Measurements from ENCODE around the gene FARS2. TPM values are rescaled to one million over a fixed set of nuclear protein-coding genes. Genes with fewer than 3 reads are reported as not detected.

FARS2 gene
- polyA plus RNA-seq, 4 donors: 13.9 to 21.7 (median 19.6) TPM

DNA sequence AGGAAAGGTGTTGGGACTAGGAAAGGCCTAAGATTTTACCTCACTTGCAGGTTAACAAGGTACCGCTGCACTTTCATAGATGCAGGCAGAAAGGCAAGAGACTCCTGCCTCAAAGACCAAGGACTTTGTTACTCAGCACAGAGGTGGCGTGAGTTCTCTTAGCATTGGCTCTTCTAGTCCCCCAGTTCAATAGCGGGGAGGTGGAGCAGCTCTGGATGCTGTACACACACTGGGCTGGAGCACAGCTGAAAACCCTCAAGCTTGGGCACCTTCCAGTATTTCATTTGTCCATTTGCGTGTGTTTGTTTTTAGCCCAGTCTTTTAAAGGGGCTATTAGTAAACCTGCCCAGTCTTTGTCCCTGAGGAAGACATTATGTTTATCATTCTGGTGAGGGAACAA lies 345.2 kb downstream of the FARS2 start:
- DNase-seq (ENCODE audit: low read depth in 4 of 4, low spot score in 3 of 4): no peak

DNA sequence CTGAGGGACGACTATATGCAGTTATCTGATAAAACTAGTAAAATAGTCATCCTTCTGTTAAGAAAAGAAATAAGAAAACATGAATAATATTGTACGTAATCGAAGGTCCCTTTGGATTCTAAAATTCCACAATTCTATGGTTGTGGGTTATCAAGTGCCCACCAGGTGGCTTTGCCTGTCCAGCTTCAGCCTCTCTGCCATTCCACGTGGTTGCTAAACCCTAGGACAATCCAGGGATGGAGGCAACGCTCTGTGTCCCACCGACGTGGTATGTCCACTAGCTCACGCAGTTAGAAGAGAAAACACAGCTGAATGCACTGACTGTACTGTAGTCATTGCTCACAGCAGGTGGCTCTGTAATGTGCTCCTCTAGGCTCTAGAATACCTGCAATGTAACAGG lies 349.3 kb downstream of the FARS2 start:
- no peak for DNase-seq (ENCODE audit: low read depth in 4 of 4, low spot score in 3 of 4)

DNA sequence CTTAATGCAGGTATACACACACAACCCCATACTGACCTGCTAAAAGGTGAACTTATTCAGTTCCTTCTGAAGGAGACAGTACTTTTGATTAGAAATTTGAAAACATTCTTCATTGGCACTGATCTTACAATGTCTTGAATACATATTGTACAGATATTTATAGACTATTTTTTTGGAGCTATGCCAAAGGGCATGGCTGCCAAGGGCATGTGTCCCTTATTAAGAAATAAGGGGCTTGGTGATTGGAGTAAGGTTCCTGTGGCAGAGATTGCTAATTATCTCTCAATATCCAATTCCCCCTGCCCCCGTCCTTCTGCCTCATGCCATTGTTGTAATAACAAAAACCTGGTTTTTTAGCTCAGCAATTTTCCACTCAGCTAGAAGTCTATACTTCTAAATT lies 355.9 kb downstream of the FARS2 start:
- no peak for DNase-seq (ENCODE audit: low read depth in 4 of 4, low spot score in 3 of 4)

DNA sequence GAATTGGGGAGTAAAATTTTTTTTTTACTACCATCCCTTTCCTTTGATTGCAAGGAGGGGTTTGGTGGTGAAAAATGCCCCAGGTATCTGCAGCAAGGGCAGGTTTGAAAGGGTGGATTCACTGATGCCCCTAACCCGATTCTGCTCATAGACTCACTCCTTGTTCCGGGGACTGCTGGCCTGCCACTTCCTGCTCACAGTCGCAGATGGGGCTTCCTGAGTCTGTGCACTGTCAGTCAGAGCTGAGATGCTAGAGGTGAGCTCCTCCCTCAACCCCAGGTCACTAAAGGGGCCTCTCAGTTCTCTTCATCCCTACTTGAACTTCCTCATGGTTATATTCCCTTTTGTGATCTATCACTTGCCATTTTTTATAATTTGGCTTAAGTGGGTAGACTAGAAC lies 357.9 kb downstream of the FARS2 start:
- DNase-seq (ENCODE audit: low read depth in 4 of 4, low spot score in 3 of 4): no peak

DNA sequence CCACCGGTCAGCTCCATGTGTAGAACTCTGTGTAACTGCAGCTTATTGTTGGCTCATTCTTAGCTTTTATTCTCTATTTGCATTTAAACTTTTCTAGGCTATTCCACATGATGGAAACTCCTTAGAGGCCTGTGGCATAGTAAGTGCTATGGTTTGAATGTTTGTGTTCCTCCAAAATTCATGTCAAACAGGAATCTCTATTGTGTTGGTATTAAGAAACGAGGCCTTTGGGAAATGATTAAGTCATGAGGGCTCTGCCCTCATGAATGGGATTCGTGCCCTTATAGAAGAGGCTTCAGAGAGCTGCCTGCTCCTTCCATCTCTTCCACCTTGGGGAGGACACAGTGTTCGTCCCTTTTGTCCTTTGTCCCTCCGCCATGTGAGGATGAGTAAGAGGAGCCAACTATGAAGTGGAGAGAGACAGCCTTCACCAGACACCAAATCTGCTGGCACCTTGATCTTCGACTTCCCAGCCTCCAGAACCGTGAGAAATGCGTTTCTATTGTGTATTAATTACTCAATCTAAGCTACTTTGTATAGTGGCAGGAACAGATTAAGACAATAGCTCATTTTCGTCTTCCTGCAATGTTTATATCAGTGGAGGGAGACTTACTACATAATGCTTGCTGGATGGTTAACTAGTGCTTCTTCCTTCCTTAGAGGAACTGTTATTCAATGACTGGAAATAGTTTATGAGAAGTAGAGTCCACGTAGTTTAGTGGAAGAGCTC lies 361.1 kb downstream of the FARS2 start:
- DNase-seq (ENCODE audit: low read depth in 4 of 4, low spot score in 3 of 4): no peak

DNA sequence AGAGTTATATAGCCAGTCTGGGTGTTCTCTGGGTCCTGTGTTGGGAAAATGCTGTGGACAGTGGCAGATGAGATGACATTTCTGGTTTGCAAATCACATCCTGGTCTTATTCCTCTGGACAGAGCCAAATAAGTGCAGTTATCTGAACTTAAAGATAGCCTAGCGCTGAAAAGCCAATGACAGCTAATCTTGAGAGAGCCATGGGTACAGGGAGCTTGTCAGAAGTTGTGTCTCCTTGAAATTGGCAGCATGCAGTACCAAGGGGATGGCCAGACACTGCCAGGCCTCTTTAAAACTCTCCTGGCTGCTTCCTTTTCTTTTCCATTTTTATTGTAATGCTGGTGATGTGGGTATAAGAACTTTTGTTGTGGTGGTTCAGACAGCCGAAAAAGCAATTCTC lies 362.5 kb downstream of the FARS2 start:
- DNase-seq (ENCODE audit: low read depth in 4 of 4, low spot score in 3 of 4): no peak

DNA sequence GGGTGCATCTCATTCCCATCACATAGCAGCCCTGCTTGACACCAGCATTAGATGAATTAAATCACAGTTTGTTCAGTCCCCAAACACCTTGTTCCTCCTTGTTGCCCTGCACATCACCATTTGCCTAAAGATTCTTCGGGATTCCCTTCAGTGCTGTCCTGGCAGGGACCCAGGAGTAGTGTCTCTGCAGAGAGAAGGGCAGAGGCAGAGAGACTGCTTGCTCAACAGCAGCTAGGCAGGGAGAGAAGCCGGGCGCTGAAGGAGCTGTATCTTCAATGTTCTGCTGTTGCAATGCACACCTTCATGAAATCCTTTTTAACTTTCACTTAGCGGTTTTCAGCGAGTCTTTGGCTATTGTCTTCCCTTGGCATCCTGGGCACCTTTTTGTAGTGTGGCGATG lies 362.9 kb downstream of the FARS2 start:
- DNase-seq (ENCODE audit: low read depth in 4 of 4, low spot score in 3 of 4): no peak

DNA sequence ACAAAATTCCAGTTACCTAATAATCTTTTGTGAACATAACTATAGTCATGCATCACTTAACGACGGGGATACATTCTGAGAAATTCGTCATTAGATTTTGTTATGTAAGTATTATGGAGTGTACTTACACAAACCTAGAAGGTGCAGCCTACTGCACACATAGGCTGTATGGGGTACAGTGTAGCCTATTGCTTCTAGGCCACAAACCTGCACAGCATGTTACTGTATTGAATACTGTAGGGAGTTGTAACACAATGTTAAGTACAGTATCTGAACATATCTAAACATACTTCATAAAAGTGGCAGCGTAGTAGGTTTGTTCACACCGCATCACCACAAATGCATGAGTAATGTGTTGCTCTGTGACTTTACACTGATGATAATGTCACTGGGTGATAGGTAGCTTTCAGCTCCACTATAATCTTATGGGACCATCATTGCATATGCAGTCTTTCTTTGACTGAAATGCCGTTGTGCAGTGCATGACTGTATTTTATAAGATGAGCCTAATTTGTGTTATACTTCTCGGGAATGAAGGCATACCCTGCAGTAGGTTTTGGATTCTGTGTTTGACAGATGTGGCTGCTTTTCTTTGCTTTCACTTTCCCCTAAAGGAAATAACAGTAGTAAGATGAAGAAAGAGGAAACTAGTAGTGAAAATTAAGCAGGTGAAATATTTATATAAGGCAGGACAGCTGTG lies 365.6 kb downstream of the FARS2 start:
- no peak for DNase-seq (ENCODE audit: low read depth in 4 of 4, low spot score in 3 of 4)

DNA sequence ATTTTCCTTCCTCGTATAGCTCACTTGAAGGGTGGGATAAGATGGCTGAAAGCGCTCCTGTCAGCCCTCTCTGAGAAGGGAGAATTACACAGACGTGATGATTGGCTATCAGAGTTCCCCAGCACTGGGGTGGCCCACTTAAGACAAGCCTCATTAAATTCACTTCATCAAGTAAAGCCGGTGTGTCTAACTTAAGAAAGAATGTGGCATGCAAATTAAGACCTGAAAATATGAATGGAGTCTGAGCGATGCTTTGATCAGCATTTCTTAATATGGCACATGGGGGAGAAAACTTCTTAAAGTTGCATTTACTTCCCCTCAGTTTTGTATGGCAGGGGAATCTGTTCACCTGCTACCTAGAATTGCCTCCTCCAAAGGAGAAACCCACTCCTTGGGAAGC lies 369.3 kb downstream of the FARS2 start:
- DNase-seq (ENCODE audit: low read depth in 4 of 4, low spot score in 3 of 4): no peak

DNA sequence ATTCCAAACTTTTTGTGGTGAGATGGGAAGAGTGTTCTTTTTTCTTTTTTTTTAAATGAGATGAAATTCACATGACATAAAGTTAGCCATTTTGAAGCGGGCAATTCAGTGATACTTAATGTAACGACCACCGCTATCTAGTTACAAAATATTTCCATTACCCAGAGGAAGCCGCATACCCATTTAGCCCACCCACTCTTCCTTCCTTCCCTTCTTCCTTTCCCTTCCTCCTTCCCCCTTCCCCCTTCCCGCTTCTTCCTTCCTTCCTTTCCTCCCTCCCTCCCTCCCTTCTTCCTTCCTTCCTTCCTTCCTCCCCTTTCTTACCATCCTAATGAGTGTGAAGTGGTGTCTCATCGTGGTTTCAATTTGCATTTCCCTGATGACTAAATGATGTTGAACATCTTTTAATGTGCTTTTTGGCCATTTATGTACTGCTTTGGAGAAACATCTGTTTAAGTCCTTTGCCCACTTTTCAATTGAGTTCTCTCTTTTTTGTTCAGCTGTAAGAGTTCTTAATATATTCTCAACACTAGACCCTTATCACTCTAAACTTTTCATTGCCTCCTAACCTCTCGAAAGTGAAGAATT lies 371.1 kb downstream of the FARS2 start:
- no peak for DNase-seq (ENCODE audit: low read depth in 4 of 4, low spot score in 3 of 4)

DNA sequence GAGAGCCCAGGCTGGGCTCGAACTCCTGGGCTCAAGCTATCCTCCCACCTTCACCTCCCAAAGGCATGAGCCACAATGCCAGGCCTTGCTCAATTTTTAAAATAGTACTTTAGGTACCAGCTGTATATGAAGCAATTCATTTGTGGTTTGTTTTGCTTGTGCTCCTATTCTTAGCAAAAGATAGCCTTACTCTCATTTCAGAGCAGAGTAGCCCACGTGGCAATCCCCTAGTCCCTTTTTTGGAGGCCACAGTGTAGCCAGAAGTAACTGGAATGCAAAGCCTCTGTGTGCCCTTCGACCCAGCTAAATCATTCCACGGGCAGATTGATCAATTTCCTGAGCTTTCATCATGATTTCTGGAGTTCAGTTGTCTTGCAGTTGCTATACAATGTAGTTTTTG lies 373.2 kb downstream of the FARS2 start:
- DNase-seq (ENCODE audit: low read depth in 4 of 4, low spot score in 3 of 4): no peak

DNA sequence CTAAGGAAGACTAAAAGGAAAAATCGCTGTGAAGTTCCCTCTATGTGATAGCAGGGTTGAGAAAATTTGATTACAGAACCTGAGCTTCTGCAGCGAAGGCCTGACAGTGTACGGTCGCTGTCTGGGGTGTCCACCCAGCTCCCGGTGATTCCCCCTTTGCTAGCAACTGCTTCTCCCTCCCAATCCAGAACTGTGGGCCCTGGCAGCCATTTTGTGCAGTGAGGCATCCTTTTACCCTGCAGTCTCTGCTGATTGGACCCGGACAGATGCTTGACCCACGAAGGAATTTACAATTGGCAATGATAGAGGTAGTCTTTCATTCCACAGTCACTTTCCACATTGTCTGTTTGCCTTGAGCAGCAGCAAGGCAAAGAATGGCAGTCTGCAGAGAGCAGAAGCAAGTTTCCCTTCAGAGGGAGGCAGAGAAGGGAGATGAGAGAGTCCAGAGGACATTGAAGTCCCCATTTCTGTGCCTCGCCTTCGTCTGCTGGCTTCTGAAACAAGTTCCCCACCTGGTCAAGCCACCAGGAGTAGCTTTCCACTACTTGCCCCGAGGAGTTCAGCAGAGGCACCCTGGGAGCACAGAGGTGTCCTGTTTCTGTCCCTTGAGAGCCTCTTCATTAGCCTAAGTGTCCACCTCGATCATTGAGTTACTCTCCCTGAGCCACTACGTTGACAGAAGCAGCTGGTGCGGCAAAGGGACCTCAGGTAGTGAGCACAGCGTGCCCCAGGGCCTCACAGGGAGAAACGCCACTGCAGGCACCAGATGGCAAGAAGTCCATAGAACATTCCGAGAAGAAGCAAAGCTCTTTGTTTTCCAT lies 375.1 kb downstream of the FARS2 start:
- DNase-seq (ENCODE audit: low read depth in 4 of 4, low spot score in 3 of 4): no peak

DNA sequence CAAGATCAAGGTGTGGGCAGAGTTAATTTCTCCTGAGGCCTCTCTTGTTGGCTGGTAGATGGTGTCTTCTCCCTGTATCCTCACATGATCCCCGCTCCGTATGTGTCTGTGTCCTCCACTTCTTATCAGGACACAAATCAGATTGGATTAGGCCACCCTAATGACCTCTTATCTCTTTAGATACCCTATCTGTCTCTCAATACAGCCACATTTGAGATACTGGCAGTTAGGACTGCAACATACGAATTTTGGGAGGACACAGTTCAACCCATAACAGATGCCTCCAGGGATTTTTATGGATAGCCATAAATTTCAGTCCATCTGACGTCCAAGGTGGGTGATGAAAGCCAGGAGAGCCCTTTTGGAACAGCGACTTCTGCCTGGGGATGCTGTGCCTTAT lies 376.4 kb downstream of the FARS2 start:
- no peak for DNase-seq (ENCODE audit: low read depth in 4 of 4, low spot score in 3 of 4)

DNA sequence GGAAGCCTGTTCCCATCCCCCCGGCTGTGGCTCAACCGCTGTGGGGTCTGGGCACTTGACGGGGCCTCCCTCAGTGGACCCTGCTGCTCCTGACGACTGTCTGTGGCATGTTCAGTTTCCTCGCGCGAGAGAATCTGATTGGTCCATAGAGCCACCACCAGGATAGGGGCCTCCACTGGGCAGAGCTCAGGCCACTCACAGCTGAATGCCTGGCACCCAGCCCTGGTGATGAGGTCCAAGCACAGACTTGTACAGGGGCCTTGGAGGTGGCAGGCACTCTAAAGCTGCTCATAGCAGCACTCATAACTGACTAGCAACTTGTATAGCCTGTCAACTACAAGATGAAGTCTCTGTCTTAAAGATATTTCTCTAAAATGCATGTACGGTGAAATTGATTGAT lies 377.4 kb downstream of the FARS2 start:
- no peak for DNase-seq (ENCODE audit: low read depth in 4 of 4, low spot score in 3 of 4)

DNA sequence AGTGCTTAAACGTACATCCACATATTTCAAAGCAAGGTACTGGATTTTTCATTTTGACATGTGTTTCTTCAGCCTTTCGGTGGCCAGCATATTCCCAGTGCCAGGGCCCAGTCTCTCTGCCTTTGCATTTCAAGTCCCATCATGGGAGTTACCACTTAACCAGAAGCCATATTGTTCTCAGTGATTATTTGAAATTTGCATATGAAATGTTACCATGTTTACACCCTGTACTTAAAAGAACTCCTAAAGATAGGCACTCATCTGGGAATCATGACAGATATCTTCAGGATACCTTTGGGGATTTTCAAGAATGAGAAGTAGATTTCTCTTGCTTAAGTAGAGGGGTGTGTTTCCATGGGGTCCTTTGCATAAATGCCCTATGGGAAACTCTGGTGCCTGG lies 377.9 kb downstream of the FARS2 start:
- DNase-seq (ENCODE audit: low read depth in 4 of 4, low spot score in 3 of 4): no peak

DNA sequence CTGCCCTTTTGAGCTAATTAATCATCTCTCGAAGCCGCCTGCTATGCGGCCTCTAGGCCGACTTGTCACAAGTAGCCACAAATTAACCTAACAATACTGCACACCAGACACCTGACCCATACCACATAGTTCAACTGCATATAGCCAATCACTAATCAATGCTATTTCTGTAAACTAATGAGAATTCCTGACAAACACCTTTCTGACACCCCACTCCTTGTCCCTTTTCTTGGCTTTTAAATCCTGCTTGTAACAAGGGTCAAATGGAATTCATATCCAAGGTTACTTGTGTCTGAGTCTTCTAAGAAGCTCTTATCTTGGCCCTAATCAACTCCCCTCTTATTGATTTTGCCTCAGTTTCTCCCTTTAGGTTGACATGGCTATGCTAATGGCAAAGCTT lies 379.3 kb downstream of the FARS2 start:
- no peak for DNase-seq (ENCODE audit: low read depth in 4 of 4, low spot score in 3 of 4)

DNA sequence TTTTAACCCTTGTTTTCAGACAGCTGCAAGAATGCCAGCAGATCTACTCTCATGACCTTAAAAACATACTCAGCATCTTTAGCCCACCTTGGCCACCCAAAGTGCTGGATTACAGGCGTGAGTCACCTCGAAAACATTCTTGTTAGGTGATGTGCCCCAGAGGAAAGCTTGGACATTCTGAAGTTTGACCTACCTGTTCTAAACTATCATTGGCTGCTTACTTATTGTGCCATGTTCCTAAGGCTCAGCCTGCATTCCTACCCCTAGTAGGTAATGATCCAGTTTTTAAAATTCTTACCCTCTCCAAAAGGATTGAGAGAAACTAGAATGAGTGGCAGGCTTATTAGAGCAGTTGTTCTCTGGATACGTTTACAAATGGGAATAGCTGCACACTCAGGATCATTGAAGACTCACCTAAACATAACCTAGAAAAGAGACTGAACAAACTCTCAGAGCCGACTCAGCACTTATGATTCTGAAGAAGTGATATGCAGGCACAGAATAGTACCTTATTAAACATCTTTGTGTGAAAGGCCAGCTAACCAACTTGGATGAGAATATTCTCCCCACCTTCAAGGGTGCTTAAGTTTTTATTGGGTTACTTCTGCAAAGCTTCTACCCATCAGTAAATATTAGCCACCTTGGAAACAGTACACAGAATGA lies 383.3 kb downstream of the FARS2 start:
- DNase-seq (ENCODE audit: low read depth in 4 of 4, low spot score in 3 of 4): no peak

DNA sequence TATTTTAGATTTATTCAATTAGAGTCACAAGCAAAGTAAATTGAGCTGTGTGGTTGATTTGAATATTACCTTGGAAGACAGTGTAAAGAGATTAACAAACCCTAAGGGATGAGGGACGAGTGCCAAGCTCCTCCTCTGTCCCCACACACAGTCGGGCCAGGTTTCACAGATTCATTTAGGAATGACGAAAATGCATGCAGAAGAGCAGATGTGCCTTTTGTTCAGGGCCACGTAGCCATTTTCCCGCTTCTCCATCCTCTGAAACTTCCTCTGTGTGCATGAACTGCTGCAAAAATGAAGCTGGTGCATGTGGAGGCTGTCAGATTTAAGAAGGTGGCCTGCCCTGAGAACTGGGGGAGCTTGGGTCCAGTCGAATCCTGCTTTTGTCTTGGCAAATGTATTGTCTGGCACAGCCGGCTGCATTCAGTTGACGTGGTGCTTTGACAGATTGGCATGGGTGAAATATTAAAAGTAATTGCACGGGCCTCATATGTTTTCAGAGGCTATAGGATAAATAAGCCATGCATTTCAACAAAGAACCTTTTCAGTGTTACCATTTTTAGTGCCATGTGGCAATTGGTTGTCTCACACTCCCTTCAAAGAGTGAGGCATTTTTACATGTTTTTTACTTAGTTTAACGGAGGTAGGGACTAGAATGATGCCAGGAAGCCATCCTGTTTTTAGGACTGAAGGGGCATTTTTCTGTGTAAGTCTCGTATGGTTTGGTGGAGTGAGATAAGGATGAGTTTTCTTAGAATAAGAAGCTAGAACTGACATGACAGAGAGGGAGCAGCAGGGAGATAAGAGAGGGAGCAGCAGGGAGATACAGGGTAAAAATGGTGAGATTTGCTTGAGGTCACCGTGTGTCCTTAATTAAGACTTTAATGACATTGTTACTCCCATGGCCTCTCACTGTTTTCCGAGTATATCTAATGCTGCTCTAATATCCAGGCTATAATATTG lies 384.3 kb downstream of the FARS2 start:
- DNase-seq (ENCODE audit: low read depth in 4 of 4, low spot score in 3 of 4): no peak

DNA sequence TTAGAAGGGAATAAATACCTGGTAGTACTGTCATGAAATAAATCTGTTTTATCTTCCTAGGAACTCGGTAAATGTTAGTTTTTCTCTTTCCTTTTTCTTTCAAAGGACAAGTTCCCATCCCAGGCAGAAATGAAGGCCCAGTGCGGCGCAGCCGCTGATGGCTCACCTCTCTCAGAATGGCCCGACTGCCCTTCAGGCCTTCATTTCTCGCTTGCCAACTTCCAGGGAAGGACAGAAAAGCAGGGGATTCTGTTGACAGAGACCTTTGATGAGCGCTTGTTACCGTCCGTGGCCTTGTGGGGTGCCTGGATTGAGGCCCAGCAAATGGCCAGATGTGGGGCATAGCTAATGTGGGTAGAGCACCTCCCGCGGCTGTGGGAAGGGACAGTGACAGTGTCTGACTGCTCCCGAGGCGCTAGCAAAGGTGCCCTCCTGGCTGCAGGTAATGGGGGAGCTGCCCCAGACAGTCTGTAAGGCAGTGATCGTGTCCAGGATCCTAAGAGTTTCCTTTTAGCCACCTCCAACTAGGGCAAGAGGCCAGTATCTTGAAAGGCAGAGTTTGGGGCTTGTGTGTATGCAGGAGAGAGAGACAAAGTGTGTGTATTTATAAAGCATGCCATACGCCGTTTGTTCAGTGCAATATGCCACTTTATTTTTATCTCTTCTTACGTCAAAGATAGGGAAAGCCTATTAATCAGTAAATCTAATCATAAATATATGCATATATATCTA lies 391.3 kb downstream of the FARS2 start:
- DNase-seq (ENCODE audit: low read depth in 4 of 4, low spot score in 3 of 4): no peak
